Measurements from ENCODE around the gene GAB2.

GAB2 gene

DNA sequence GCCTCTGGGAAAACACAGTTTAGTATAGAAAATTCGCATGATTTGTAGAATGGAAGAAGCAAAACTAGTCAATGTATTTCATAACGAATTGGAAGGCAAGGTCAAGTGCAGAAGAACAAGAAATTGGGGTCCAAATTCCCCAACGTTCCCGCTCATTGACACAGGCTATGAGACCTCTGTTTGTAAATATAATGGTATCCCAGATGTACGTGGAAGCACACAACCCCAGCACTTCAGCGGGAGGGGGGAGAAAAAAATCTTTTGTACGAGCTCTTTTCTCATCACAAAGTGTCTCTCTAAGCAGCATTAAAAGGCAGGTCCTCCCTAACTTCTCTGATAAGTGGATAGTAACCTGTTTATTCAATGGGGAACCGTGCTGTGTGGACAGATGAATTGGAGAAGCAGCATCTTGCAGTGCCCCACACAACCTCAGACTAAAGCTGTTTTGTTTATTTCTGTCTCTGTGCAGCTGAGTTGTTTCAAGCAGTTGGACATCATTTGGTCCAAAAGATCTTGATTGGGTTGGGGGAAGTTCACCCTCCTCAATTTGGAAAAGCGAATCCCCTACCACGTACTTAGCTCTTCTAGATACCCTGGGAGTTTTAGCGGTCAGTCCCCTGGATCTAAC lies 1.1 kb upstream of the GAB2 start:
- DNase-seq (no peak), ATAC-seq (ENCODE audit: insufficient read depth, low read depth) (no peak)
- Histone ChIP-seq H3K9ac (ENCODE audit: low read depth, low read length) (peak overlapping the region; percentile 92), H2AFZ (ENCODE audit: low read depth, low read length) (peak overlapping the region; percentile 55; the same call in 1 of the 2 replicates), H3K4me1 (ENCODE audit: insufficient read depth, low read length) (peaks cover 84% of the 10 kb centered on the region), H3K36me3 (ENCODE audit: insufficient read depth, low read length) (peaks cover 1% of the 10 kb centered on the region), H3K9me3 (ENCODE audit: insufficient read depth, low read length, severe bottlenecking) (no peaks in the 10 kb centered on the region), H3K27me3 (ENCODE audit: insufficient read depth, low read length, poor library complexity) (no peaks in the 10 kb centered on the region), H4K20me1 (ENCODE audit: insufficient read depth, low read length) (0 out of 2 replicates have a peak, but pooled peaks cover 2% of the 10 kb centered on the region), H3K4me2 (ENCODE audit: insufficient read depth, low read length) (peak overlapping the region; percentile 83), H3K4me3 (ENCODE audit: low read depth in 1 of 2, low read length in 2 of 2) (peak overlapping the region; percentile 69 to 71), H3K79me2 (ENCODE audit: insufficient read depth, low read length) (peaks cover 62% of the 10 kb centered on the region), H3K27ac (ENCODE audit: low read length) (peak overlapping the region; percentile 99)
- TF ChIP-seq, protein P1, sequence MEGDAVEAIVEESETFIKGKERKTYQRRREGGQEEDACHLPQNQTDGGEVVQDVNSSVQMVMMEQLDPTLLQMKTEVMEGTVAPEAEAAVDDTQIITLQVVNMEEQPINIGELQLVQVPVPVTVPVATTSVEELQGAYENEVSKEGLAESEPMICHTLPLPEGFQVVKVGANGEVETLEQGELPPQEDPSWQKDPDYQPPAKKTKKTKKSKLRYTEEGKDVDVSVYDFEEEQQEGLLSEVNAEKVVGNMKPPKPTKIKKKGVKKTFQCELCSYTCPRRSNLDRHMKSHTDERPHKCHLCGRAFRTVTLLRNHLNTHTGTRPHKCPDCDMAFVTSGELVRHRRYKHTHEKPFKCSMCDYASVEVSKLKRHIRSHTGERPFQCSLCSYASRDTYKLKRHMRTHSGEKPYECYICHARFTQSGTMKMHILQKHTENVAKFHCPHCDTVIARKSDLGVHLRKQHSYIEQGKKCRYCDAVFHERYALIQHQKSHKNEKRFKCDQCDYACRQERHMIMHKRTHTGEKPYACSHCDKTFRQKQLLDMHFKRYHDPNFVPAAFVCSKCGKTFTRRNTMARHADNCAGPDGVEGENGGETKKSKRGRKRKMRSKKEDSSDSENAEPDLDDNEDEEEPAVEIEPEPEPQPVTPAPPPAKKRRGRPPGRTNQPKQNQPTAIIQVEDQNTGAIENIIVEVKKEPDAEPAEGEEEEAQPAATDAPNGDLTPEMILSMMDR (IDR thresholded peaks at IDR 0.05; ENCODE audit: borderline replicate concordance, extremely low read depth, low read length, poor library complexity, severe bottlenecking) = no peak
- no peak for TF ChIP-seq EZH2 (IDR thresholded peaks at IDR 0.05; ENCODE audit: borderline replicate concordance, low read depth, low read length, severe bottlenecking)

DNA sequence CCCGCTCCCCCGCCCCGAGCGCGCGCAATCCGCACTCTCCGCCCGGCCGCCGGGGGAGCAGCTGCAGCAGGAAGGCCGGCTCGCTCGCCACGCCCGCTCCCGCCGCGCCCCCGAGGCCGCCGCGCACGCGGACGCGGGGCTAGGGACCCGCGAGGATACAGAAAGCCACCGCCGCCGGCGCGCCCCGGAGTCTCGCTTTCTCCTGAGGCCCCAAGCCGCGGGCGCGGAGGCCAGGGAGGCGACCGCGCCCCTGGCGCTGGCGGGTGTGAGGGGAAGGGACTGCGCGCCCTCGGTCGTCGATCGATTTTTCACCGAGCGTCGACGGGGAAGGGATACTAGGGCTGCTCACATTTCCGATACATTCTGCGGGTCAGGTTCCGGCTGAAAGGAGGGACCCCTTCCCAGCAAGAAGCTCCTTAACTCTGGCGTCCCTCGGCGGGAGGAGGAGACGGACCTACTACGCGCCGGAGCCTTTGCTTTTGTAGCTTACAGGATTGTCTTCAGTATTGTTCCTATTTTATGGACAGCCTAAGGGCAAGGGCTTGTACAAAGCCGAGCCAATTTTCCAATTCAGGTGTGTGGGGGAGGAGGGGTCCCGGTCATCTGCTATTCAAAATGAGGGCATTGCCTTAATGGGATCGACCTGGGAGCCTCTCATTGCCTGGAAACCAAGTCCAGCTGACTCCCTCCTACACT lies 416 bp upstream of the GAB2 start:
- H3K79me2 ChIP-seq (ENCODE audit: insufficient read depth, low read length) = peaks cover 66% of the 10 kb centered on the region
- H3K27me3 ChIP-seq (ENCODE audit: insufficient read depth, low read length, poor library complexity) = no peaks in the 10 kb centered on the region
- ATAC-seq (ENCODE audit: insufficient read depth, low read depth) (peak; percentile 34), DNase-seq (peak; percentile 88)
- H4K20me1 ChIP-seq (ENCODE audit: insufficient read depth, low read length) = peaks cover 8% of the 10 kb centered on the region; the same call in 1 of the 2 replicates
- TF ChIP-seq EZH2 (IDR thresholded peaks at IDR 0.05; ENCODE audit: borderline replicate concordance, low read depth, low read length, severe bottlenecking) = no peak
- TF ChIP-seq, protein P1 (IDR thresholded peaks at IDR 0.05; ENCODE audit: borderline replicate concordance, extremely low read depth, low read length, poor library complexity, severe bottlenecking) = peak; percentile 9
- peak overlapping the region; percentile 69 to 71 for H3K4me3 ChIP-seq (ENCODE audit: low read depth in 1 of 2, low read length in 2 of 2)
- H3K9ac ChIP-seq (ENCODE audit: low read depth, low read length) = peak overlapping the region; percentile 92
- peak overlapping the region; percentile 99 for H3K27ac ChIP-seq (ENCODE audit: low read length)
- H3K9me3 ChIP-seq (ENCODE audit: insufficient read depth, low read length, severe bottlenecking) = peaks cover under 1% of the 10 kb centered on the region
- H3K4me1 ChIP-seq (ENCODE audit: insufficient read depth, low read length) = peaks cover 84% of the 10 kb centered on the region
- peak overlapping the region; percentile 55 for H2AFZ ChIP-seq (ENCODE audit: low read depth, low read length)
- peaks cover 8% of the 10 kb centered on the region for H3K36me3 ChIP-seq (ENCODE audit: insufficient read depth, low read length)
- H3K4me2 ChIP-seq (ENCODE audit: insufficient read depth, low read length) = peak overlapping the region; percentile 83

DNA sequence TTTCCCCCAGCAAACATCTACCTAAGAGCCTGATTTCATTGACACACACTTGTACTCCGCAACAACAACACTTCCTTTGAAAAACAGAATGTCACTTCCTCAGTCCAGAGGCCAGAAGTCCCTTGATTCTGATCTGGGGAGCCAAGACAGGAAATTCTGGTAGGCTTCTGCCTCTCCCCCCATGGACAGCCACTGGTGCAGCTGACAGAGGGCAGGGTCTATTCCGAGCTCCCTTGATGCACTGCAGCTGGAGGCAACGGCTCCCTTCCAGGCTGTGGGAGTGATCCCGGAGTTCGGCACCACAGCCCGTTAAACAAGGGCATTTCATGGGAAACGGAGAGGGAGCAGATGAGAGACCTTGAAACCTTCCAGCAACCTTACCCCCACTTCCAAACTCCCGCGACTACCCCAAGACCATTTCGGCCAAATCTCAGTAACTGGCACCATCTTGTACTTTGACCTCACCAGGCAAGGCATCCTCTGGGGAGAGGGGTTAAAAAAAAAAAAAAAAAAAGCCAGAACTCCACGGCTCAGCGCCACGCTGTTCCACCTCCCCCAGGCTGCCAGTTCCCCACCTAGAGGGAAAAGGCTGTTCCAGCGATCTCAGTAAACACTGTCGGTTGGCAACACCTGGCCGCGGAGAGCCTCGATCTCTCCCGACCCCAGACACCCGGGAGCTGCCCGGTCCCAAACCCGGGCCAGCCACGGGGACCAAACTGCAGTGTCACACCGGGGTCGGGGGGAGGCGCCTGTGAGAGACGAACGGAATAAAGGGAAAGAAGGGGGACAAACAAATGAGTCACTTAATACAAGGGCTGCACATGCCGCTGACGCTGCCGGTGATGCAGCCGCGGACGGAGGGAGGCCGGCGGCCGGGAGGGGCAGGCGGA lies 1.1 kb downstream of the GAB2 start:
- peak; percentile 90 for DNase-seq
- TF ChIP-seq, protein P1 (IDR thresholded peaks at IDR 0.05; ENCODE audit: borderline replicate concordance, extremely low read depth, low read length, poor library complexity, severe bottlenecking) = peak; percentile 77
- TF ChIP-seq EZH2 (IDR thresholded peaks at IDR 0.05; ENCODE audit: borderline replicate concordance, low read depth, low read length, severe bottlenecking) = no peak
- H3K9me3 ChIP-seq (ENCODE audit: insufficient read depth, low read length, severe bottlenecking) = peaks cover 2% of the 10 kb centered on the region
- H3K27ac ChIP-seq (ENCODE audit: low read length) = peak overlapping the region; percentile 99
- peaks cover 18% of the 10 kb centered on the region for H3K36me3 ChIP-seq (ENCODE audit: insufficient read depth, low read length)
- H3K79me2 ChIP-seq (ENCODE audit: insufficient read depth, low read length) = peaks cover 81% of the 10 kb centered on the region
- H3K4me2 ChIP-seq (ENCODE audit: insufficient read depth, low read length) = peak overlapping the region; percentile 83
- H3K27me3 ChIP-seq (ENCODE audit: insufficient read depth, low read length, poor library complexity) = no peaks in the 10 kb centered on the region
- H3K4me1 ChIP-seq (ENCODE audit: insufficient read depth, low read length) = peaks cover 74% of the 10 kb centered on the region
- peak overlapping the region; percentile 92 for H3K9ac ChIP-seq (ENCODE audit: low read depth, low read length)
- peak; percentile 45 for ATAC-seq (ENCODE audit: insufficient read depth, low read depth)
- H2AFZ ChIP-seq (ENCODE audit: low read depth, low read length) = peak overlapping the region; percentile 55; the same call in 1 of the 2 replicates
- peak overlapping the region; percentile 50 to 71 for H3K4me3 ChIP-seq (ENCODE audit: low read depth in 1 of 2, low read length in 2 of 2)
- peaks cover 15% of the 10 kb centered on the region; the same call in 1 of the 2 replicates for H4K20me1 ChIP-seq (ENCODE audit: insufficient read depth, low read length)

Measured in DND-41 (cell line).